ENCODE results near the gene ACVR1. TPM values are rescaled to one million over a fixed set of nuclear protein-coding genes. Genes with fewer than 3 reads are reported as not detected.

ACVR1 gene
- total and polyA plus RNA-seq, 2 donors (not counting 1 experiment from before 2014, with no cell fraction given), result 42.9 to 72.1 TPM

GRCh38 chr2:157760949-157761348 lies 115.2 kb downstream of the ACVR1 start:
- Histone ChIP-seq H3K36me3 (ENCODE audit: control insufficient read depth, insufficient read depth, low read length) (peaks cover 2% of the 10 kb centered on the region), H3K4me3 (replicated peaks in 1 of 4; ENCODE audit: control extremely low read depth in 1 of 4, insufficient read depth in 1 of 4, low read depth in 3 of 4, low read length in 4 of 4) (no peak overlapping the region), H3K9me3 (ENCODE audit: control insufficient read depth, insufficient read depth, low read depth, low read length) (no peaks in the 10 kb centered on the region), H2AFZ (ENCODE audit: low read length) (no peak overlapping the region), H3K27ac (ENCODE audit: insufficient read depth, low read length) (no peak overlapping the region), H3K9ac (ENCODE audit: insufficient read depth, low read length) (no peak overlapping the region), H3K79me2 (ENCODE audit: control insufficient read depth, insufficient read depth, low read length) (no peaks in the 10 kb centered on the region), H3K4me1 (ENCODE audit: control insufficient read depth, extremely low read depth, insufficient read depth, low read length) (no peaks in the 10 kb centered on the region), H3K4me2 (ENCODE audit: extremely low read depth, insufficient read depth, low read length) (no peak overlapping the region), H4K20me1 (ENCODE audit: control insufficient read depth, extremely low read depth, insufficient read depth, low read length) (no peaks in the 10 kb centered on the region), H3K27me3 (ENCODE audit: control insufficient read depth, insufficient read depth, low read length) (no peaks in the 10 kb centered on the region)
- DNase-seq (ENCODE audit: low read depth in 2 of 2), result no peak
- TF ChIP-seq EZH2 (IDR thresholded peaks at IDR 0.05; ENCODE audit: low read length, missing control alignments) (no peak), CTCF (conservative IDR thresholded peaks at IDR 0.05 in 1 of 2, IDR thresholded peaks at IDR 0.05 in 1 of 2; ENCODE audit: low read depth in 1 of 2, low read length in 2 of 2) (no peak)

- Histone ChIP-seq H3K79me2 (ENCODE audit: control insufficient read depth, insufficient read depth, low read length) (no peaks in the 10 kb centered on the region), H3K4me3 (replicated peaks in 1 of 4; ENCODE audit: control extremely low read depth in 1 of 4, insufficient read depth in 1 of 4, low read depth in 3 of 4, low read length in 4 of 4) (no peak overlapping the region), H3K36me3 (ENCODE audit: control insufficient read depth, insufficient read depth, low read length) (peaks cover 2% of the 10 kb centered on the region), H3K27ac (ENCODE audit: insufficient read depth, low read length) (no peak overlapping the region), H3K9me3 (ENCODE audit: control insufficient read depth, insufficient read depth, low read depth, low read length) (no peaks in the 10 kb centered on the region), H3K27me3 (ENCODE audit: control insufficient read depth, insufficient read depth, low read length) (no peaks in the 10 kb centered on the region), H2AFZ (ENCODE audit: low read length) (no peak overlapping the region), H3K4me2 (ENCODE audit: extremely low read depth, insufficient read depth, low read length) (no peak overlapping the region), H3K9ac (ENCODE audit: insufficient read depth, low read length) (no peak overlapping the region), H4K20me1 (ENCODE audit: control insufficient read depth, extremely low read depth, insufficient read depth, low read length) (no peaks in the 10 kb centered on the region), H3K4me1 (ENCODE audit: control insufficient read depth, extremely low read depth, insufficient read depth, low read length) (no peaks in the 10 kb centered on the region)
- no peak for DNase-seq (ENCODE audit: low read depth in 2 of 2)
- TF ChIP-seq EZH2 (IDR thresholded peaks at IDR 0.05; ENCODE audit: low read length, missing control alignments) (no peak), CTCF (conservative IDR thresholded peaks at IDR 0.05 in 1 of 2, IDR thresholded peaks at IDR 0.05 in 1 of 2; ENCODE audit: low read depth in 1 of 2, low read length in 2 of 2) (no peak)
These were observed 116.3 kb downstream of the ACVR1 start for GRCh38 chr2:157759855-157760254.

GRCh38 chr2:157758586-157758985 lies 117.5 kb downstream of the ACVR1 start:
- no peak for DNase-seq (ENCODE audit: low read depth in 2 of 2)
- H3K36me3 ChIP-seq (ENCODE audit: control insufficient read depth, insufficient read depth, low read length), result no peaks in the 10 kb centered on the region

More at GRCh38 chr2:157758586-157758985, 117.5 kb downstream of the ACVR1 start:
- no peak overlapping the region for H2AFZ ChIP-seq (ENCODE audit: low read length)
- H3K79me2 ChIP-seq (ENCODE audit: control insufficient read depth, insufficient read depth, low read length), result no peaks in the 10 kb centered on the region
- H4K20me1 ChIP-seq (ENCODE audit: control insufficient read depth, extremely low read depth, insufficient read depth, low read length), result no peaks in the 10 kb centered on the region
- H3K27me3 ChIP-seq (ENCODE audit: control insufficient read depth, insufficient read depth, low read length), result no peaks in the 10 kb centered on the region
- H3K9ac ChIP-seq (ENCODE audit: insufficient read depth, low read length), result no peak overlapping the region
- no peaks in the 10 kb centered on the region for H3K4me1 ChIP-seq (ENCODE audit: control insufficient read depth, extremely low read depth, insufficient read depth, low read length)
- H3K4me2 ChIP-seq (ENCODE audit: extremely low read depth, insufficient read depth, low read length), result no peak overlapping the region
- H3K27ac ChIP-seq (ENCODE audit: insufficient read depth, low read length), result no peak overlapping the region
- no peak overlapping the region for H3K4me3 ChIP-seq (replicated peaks in 1 of 4; ENCODE audit: control extremely low read depth in 1 of 4, insufficient read depth in 1 of 4, low read depth in 3 of 4, low read length in 4 of 4)
- no peaks in the 10 kb centered on the region for H3K9me3 ChIP-seq (ENCODE audit: control insufficient read depth, insufficient read depth, low read depth, low read length)
- no peak for TF ChIP-seq CTCF (conservative IDR thresholded peaks at IDR 0.05 in 1 of 2, IDR thresholded peaks at IDR 0.05 in 1 of 2; ENCODE audit: low read depth in 1 of 2, low read length in 2 of 2)
- no peak for TF ChIP-seq EZH2 (IDR thresholded peaks at IDR 0.05; ENCODE audit: low read length, missing control alignments)
